Neural cell (in vitro differentiated cells): ENCODE measurements around the gene PDE4D. TPM values are rescaled to one million over a fixed set of nuclear protein-coding genes. Genes with fewer than 3 reads are reported as not detected.
A peak's percentile ranks its signal among the peaks of the same experiment; 100 is the strongest.

Experiments used
- H2AFZ ChIP-seq: fragments of 200-600, 300-800 bp; sonication (generic), shearing (Covaris generic); 2 replicates; pipeline ENCODE4 v1.6.0; 2014; ENCODE audit warnings: low read depth, mild to moderate bottlenecking, antibody characterized with exemption, low read length, moderate library complexity
- H3F3A ChIP-seq: fragments of 200-600 bp; shearing (Covaris generic); 2 replicates; pipeline ENCODE4 v1.6.1; 2016; ENCODE audit warnings: mild to moderate bottlenecking, moderate library complexity, mixed read lengths, antibody characterized with exemption, low read length; ENCODE audit not compliant: insufficient read depth, poor library complexity, severe bottlenecking
- H3K27ac ChIP-seq: fragments of 200-600, 300-800 bp; sonication (generic), shearing (Covaris generic); 2 replicates; pipeline ENCODE4 v1.5.1; 2014; ENCODE audit warnings: mild to moderate bottlenecking, low read length, moderate library complexity
- H3K27me3 ChIP-seq: fragments of 300-800, 200-600 bp; sonication (generic), shearing (Covaris generic); 2 replicates; pipeline ENCODE4 v1.6.0; 2014; ENCODE audit warnings: mild to moderate bottlenecking, low read depth, low read length, moderate library complexity; ENCODE audit not compliant: insufficient read depth
- H3K36me3 ChIP-seq: fragments of 300-800, 200-600 bp; sonication (generic), shearing (Covaris generic); 2 replicates; pipeline ENCODE4 v1.5.1; 2014; ENCODE audit warnings: mild to moderate bottlenecking, antibody characterized with exemption, low read length, moderate library complexity; ENCODE audit not compliant: insufficient read depth
- H3K4me2 ChIP-seq: fragments of 300-800, 200-600 bp; sonication (generic), shearing (Covaris generic); 2 replicates; pipeline ENCODE4 v1.6.0; 2014; ENCODE audit warnings: mild to moderate bottlenecking, low read length
- H3K4me3 ChIP-seq: fragments of 300-800, 200-600 bp; sonication (generic), shearing (Covaris generic); 2 replicates; pipeline ENCODE4 v1.5.1; 2014; ENCODE audit warnings: mild to moderate bottlenecking, low read length, moderate library complexity
- H3K79me2 ChIP-seq: fragments of 200-600 bp; shearing (Covaris generic); replicated peaks from 2 replicates; pipeline ENCODE4 v1.6.0; 2014; ENCODE audit warnings: mild to moderate bottlenecking, low read length, moderate library complexity; ENCODE audit not compliant: insufficient read depth
- H3K9ac ChIP-seq: fragments of 300-800, 200-600 bp; sonication (generic), shearing (Covaris generic); 2 replicates; pipeline ENCODE4 v1.6.1; 2016; ENCODE audit warnings: mild to moderate bottlenecking, low read length, mixed read lengths
- H3K9me2 ChIP-seq: fragments of 200-600 bp; shearing (Covaris generic); 2 replicates; pipeline ENCODE4 v1.6.1; 2016; ENCODE audit warnings: mild to moderate bottlenecking, low read length, mixed read lengths; ENCODE audit not compliant: insufficient read depth
- H3K9me3 ChIP-seq: fragments of 200-600, 300-800 bp; sonication (generic), shearing (Covaris generic); 2 replicates; pipeline ENCODE4 v1.6.1; 2016; ENCODE audit warnings: mild to moderate bottlenecking, mixed run types, low read length, moderate library complexity, mixed read lengths
- H4K20me1 ChIP-seq: fragments of 200-600 bp; shearing (Covaris generic); 2 replicates; pipeline ENCODE4 v1.6.1; 2016; ENCODE audit warnings: mild to moderate bottlenecking, mixed run types; ENCODE audit not compliant: insufficient read depth
- CTCF ChIP-seq: fragments of 450-650 bp; IDR thresholded peaks from 2 replicates; pipeline ENCODE4 v1.5.1; 2014; ENCODE audit warnings: antibody characterized with exemption, mild to moderate bottlenecking, moderate library complexity; ENCODE audit not compliant: poor library complexity, severe bottlenecking
- EP300 ChIP-seq: fragments of 450-650 bp; conservative IDR thresholded peaks from 2 replicates; pipeline ENCODE4 v1.6.1; 2014; ENCODE audit warnings: antibody characterized with exemption, mild to moderate bottlenecking, moderate library complexity; ENCODE audit not compliant: poor library complexity, severe bottlenecking
- EZH2 ChIP-seq: fragments of 200-600, 300-800 bp; shearing (Covaris generic), sonication (generic); IDR thresholded peaks from 2 replicates; pipeline ENCODE4 v1.6.1; 2014; ENCODE audit warnings: antibody characterized with exemption, low read length, borderline replicate concordance, mild to moderate bottlenecking; ENCODE audit not compliant: insufficient read depth, poor library complexity, severe bottlenecking
- MXI1 ChIP-seq: fragments of 450-650 bp; conservative IDR thresholded peaks from 2 replicates; pipeline ENCODE4 v1.6.1; 2014; ENCODE audit warnings: antibody characterized with exemption, mild to moderate bottlenecking; ENCODE audit not compliant: poor library complexity, severe bottlenecking
- POLR2AphosphoS5 ChIP-seq: IDR thresholded peaks from 2 replicates; pipeline ENCODE4 v1.6.1; 2012
- RAD21 ChIP-seq: fragments of 450-650 bp; conservative IDR thresholded peaks from 2 replicates; pipeline ENCODE4 v1.6.1; 2014; ENCODE audit warnings: antibody characterized with exemption, mild to moderate bottlenecking, moderate library complexity
- REST ChIP-seq: IDR thresholded peaks from 2 replicates; pipeline ENCODE4 v1.6.1; 2012; ENCODE audit warnings: borderline replicate concordance
- SMC3 ChIP-seq: fragments of 450-650 bp; conservative IDR thresholded peaks from 2 replicates; pipeline ENCODE4 v1.6.1; 2014; ENCODE audit warnings: antibody characterized with exemption, mild to moderate bottlenecking, moderate library complexity; ENCODE audit not compliant: poor library complexity
- polyA plus RNA-seq: library from polyadenylated mRNA; depleted of rRNA; stranded (reverse); fragments of >200 nt; gene quantifications from 2 replicates; pipeline ENCODE4 v1.2.3, GENCODE V29; 2014

PDE4D gene
- polyA plus RNA-seq, 1 donor from 2014 or later = 42.8 TPM

GRCh38 chr5:59051951-59052350 lies 841.6 kb downstream of the PDE4D start:
- no peaks in the 10 kb centered on the region for H3K9me3 ChIP-seq
- no peaks in the 10 kb centered on the region for H3K27me3 ChIP-seq
- peak overlapping the region; percentile 35 for H3K9ac ChIP-seq

DNA sequence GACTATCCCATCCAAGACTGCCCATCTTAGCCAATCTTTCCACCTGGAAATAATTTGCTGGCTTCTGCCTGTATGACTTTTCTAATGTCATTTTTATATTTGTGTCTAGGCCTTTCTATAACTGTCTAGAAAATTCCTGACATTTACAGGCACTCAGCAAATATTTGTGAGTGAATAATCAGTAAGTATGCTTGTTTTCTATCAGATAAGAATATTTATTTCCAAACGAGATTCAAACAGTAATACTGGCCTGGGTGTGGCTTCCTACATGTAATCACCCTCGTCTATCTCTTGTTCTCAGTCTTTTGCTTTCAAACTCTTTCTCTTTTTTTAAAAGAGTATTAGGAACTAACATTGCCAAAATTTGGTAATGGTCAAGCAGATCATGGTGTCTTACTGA lies 844.4 kb downstream of the PDE4D start:
- Histone ChIP-seq H3K9me3 (no peaks in the 10 kb centered on the region), H4K20me1 (no peaks in the 10 kb centered on the region), H3K27ac (no peak overlapping the region), H3K9ac (no peak overlapping the region), H3K4me2 (no peak overlapping the region), H3K9me2 (no peaks in the 10 kb centered on the region), H3K79me2 (no peaks in the 10 kb centered on the region), H3K4me3 (no peak overlapping the region), H2AFZ (no peak overlapping the region), H3F3A (no peaks in the 10 kb centered on the region), H3K27me3 (no peaks in the 10 kb centered on the region), H3K36me3 (no peaks in the 10 kb centered on the region)
- TF ChIP-seq REST (no peak), POLR2AphosphoS5 (no peak)

More at GRCh38 chr5:59051951-59052350, 841.6 kb downstream of the PDE4D start:
- no peaks in the 10 kb centered on the region for H3K9me2 ChIP-seq
- H3K36me3 ChIP-seq = no peaks in the 10 kb centered on the region
- H4K20me1 ChIP-seq = no peaks in the 10 kb centered on the region
- no peaks in the 10 kb centered on the region for H3K79me2 ChIP-seq
- peak overlapping the region; percentile 41 for H3K4me3 ChIP-seq
- peak; percentile 32 for TF ChIP-seq CTCF
- TF ChIP-seq REST = no peak
- TF ChIP-seq POLR2AphosphoS5 = peak; percentile 59
- no peak for TF ChIP-seq EZH2
- peak; percentile 54 for TF ChIP-seq RAD21
- peak; percentile 34 for TF ChIP-seq MXI1
- peak; percentile 45 for TF ChIP-seq SMC3
- TF ChIP-seq EP300 = peak; percentile 60
- peak overlapping the region; percentile 34 for H3K4me2 ChIP-seq
- no peaks in the 10 kb centered on the region for H3F3A ChIP-seq
- peak overlapping the region; percentile 76 for H3K27ac ChIP-seq
- H2AFZ ChIP-seq = no peak overlapping the region
